Retinal pigment epithelial cell (primary cell): ENCODE data around the gene FZD10.

Experiments
- DNase-seq: peaks from one replicate; pipeline ENCODE4 v3.0.0-alpha.2; 2010; ENCODE audit warnings: low read depth
- H3K4me3 ChIP-seq: 2 replicates; pipeline ENCODE4 v1.5.1; 2011; ENCODE audit warnings: mild to moderate bottlenecking, low read length, control low read depth, moderate library complexity
- TF ChIP-seq, protein P1 (sequence below): conservative IDR thresholded peaks from 2 replicates; pipeline ENCODE4 v1.5.1; 2011; ENCODE audit warnings: low read depth, low read length, control low read depth, inconsistent platforms

The FZD10 gene

DNA sequence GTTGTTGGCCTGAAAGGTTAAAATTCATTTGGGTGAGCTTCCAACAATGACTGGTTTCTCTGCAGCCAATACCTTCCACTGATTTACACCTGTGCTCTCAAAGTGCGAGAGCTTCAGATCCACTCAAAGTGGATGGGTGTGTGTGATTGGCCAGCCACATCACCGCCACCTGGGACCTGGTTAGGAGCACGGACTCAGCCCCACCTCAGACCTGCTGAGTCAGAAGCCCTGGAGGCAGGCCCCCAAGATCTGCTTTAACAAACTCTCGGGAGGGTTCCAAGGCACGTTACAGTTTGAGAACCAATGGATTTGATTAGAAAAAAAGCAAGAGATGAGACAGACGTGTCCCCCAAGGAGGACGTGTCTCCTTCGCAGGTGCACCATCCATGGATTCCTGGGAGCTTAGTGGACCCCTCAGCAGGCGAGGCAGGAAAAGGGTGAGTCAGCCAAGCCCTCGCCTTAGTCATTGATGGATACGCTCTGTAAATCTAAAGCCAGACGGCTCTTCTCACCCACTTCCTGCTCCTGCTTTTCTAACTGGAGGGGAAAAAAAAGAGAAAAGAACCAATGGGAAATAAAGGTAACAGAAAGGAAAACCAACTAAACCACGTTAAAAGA lies 24.5 kb downstream of the FZD10 start:
- no peak for DNase-seq
- no peak overlapping the region for H3K4me3 ChIP-seq
- TF ChIP-seq, protein P1, sequence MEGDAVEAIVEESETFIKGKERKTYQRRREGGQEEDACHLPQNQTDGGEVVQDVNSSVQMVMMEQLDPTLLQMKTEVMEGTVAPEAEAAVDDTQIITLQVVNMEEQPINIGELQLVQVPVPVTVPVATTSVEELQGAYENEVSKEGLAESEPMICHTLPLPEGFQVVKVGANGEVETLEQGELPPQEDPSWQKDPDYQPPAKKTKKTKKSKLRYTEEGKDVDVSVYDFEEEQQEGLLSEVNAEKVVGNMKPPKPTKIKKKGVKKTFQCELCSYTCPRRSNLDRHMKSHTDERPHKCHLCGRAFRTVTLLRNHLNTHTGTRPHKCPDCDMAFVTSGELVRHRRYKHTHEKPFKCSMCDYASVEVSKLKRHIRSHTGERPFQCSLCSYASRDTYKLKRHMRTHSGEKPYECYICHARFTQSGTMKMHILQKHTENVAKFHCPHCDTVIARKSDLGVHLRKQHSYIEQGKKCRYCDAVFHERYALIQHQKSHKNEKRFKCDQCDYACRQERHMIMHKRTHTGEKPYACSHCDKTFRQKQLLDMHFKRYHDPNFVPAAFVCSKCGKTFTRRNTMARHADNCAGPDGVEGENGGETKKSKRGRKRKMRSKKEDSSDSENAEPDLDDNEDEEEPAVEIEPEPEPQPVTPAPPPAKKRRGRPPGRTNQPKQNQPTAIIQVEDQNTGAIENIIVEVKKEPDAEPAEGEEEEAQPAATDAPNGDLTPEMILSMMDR: no peak

DNA sequence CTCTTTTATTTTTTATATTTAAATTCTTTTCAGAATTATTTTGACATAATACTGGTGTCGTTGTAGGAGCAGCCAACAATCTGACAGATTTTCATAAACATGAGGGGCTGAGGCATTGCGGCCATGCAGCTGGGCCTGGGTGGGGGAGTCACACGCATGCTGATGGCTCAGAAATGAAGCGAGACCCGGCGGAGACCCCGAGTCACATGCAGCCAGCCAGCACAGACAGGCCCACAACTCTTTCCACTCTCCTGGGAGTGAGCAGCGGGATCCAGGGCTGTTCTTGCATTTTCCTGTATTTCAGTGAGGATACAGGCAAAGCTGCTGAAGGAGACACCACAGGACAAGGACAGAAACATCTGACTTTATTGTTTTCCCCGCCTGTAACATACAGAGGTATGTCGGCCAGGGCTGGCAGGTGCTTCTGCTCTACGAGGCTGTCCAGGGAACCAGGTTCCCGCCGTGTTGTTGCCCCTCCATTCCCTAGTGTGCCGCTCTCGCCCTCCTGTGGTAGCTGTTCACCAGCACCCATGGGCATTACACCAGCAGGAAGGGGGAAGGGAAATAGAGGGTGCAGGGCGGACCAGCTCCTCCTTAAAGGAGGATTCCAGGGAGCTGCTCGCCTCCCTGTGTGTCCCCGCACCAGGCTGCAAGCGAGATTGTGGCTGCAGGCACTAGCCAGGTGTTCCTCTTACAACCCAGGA lies 30.5 kb downstream of the FZD10 start:
- DNase-seq: no peak
- TF ChIP-seq, protein P1: no peak
- H3K4me3 ChIP-seq: no peak overlapping the region

DNA sequence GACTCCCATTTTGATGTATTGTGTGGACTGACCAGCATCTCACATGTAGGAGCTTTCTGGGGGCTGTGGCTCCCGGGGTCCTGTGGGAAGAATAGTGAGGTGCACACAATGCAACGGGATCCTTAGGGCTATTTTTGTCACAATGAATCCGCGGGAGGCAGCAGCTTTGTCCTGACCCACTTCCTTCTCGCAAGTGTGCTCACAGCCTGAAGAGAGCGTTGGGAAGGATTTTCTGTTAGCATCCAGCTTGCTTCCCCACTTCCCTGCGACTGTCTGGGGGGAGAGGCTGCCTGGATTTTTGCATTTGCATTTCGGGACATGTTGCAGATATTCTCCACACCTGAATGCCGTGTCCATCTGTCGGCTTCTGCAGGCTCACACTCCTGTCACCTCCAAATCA lies 31.9 kb downstream of the FZD10 start:
- DNase-seq: no peak
- no peak overlapping the region for H3K4me3 ChIP-seq
- TF ChIP-seq, protein P1: no peak

DNA sequence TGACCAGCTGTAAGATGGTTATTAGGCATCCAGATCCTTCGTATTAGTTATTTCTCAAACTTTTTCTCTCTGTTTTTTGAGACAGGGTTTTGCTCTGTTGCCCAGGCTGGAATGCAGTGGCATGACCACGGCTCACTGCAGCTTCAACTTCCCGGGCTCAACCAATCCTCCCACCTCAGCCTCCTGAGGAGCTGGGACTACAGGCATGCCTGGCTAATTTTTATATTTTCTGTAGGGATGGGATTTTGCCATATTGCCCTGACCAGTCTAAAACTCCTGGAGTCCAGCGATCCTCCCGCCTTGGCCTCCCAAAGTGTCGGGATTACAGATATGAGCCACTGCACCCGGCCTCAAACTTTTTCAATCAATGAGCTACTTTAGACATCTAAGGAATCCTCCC lies 33.1 kb downstream of the FZD10 start:
- TF ChIP-seq, protein P1: no peak
- no peak for DNase-seq
- H3K4me3 ChIP-seq: no peak overlapping the region

DNA sequence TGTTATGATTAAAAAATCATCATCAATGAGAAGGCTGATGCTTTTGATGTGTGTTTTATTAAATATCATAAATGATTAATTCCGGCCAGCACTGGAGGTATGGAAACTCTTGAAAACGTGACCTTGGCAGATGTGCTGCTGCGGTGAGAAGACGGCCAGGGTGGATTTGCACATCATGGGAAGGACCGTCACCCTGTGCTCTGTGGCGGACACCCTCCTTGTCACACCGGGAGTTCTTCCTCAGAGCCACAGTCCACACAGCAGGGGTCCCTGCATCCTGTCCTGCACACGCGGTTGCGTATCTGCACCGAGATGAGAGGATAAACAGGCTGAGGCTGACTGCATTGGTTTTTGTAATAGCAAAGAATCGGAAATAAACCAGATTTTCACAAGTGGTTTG lies 33.5 kb downstream of the FZD10 start:
- TF ChIP-seq, protein P1: no peak
- DNase-seq: no peak
- H3K4me3 ChIP-seq: no peak overlapping the region

DNA sequence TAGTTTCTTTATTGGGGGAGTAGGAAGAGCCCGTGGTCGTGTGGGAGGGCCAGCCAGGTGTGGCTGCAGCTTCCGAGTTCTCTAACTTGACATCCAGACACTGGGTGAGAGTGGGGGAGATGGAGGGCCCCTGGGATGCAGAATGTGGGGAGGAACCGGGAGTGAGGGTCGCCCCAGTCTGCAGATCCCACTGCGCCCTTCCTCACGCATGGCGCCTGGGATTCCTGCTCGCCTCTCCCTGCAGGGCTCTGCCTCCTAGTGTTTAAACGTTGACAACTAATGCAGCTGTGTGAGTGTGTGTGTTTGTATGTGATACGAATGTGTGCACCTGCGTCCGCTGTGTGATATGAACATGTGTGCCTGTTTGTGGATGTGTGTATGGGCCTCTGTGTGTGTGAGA lies 34.6 kb downstream of the FZD10 start:
- TF ChIP-seq, protein P1: no peak
- no peak overlapping the region for H3K4me3 ChIP-seq

More for the DNA sequence above, 34.6 kb downstream of the FZD10 start:
- DNase-seq: no peak
